GM18502 (cell line): ENCODE data around the gene ELF3.
"Not testable (repeated sequence)": the region's sequence is repeated elsewhere in the genome, so short reads cannot be mapped to it uniquely, and the experiment has no call there.

Experiments used
- ATAC-seq: cut with Tn5 transposase; IDR thresholded peaks from one replicate; pipeline ENCODE4 v1.9.1; 2021; ENCODE audit warnings: mild to moderate bottlenecking; ENCODE audit not compliant: unreplicated experiment, poor library complexity

Gene ELF3

DNA sequence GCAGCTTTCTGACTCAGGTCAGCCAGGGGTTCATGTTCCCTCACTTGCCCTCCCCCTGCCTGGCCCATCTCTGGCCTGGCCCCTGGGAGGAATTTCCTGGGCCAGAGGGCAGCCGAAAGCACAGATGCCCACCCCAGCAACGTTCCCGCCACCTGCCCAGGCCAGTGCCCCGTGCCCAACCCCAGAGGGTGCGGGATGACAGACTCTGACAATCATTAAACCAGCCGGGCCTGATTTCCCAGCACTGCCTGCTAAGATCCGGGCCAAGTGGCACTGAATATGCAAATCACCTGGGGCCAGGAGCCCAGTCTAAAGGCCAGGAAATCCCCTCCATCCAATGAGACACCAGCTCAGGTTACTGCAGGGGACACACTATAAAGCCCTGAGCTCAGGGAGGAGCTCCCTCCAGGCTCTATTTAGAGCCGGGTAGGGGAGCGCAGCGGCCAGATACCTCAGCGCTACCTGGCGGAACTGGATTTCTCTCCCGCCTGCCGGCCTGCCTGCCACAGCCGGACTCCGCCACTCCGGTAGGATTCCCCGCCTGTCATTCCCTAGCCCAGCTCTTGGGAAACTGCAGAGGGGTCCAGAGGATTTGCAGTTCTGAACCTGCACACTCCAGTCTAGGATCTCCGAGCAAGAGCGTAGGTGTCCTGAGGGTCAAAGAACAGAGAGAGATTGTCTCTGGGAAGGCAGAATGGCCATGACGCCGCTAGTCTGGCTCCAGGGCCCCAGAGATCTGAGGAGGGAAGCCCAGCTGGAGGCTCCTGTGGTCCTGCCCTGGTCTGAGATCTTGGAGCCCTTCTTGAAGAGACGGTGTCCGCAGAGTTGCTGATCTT is at the start of gene ELF3:
Gene ELF3, plus strand, starts transcription at position 408 of the 836 bp plus-strand sequence. CDS start 550 bp downstream, outside the sequence.
- peak; percentile 83 for ATAC-seq

DNA sequence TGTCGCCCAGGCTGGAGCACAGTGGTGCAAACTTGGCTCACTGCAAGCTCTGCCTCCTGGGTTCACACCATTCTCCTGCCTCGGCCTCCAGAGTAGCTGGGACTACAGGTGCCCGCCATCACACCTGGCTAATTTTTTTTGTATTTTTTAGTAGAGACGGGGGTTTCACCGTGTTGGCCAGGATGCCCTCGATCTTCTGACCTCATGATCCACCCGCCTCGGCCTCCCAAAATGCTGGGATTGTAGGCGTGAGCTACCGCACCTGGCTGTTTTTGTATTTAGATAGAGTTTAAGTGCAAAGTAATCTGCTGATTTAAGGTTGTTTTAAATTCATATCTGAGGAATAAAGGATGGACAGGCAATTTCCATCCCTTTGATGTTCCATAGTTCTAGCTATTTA is 48.0 kb upstream of the ELF3 start:
- not testable (repeated sequence) for ATAC-seq

DNA sequence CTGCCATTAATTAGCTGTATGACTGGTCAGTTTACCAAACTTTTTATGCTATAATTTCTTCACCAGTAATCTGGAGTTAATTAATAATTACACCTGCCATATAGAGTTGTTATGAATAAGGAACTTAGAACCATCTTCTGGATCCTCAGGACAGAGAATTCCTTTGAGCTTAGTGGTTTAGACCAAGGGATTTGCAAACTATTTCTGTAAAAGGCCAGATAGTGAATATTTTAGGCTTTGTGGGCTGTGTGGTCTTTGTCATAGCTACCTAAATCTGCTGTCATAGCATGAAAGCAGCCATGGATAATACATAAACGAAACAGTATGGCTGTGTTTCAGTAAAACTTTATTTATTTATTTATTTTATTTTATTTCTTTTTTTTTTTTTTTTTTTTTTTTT is 46.1 kb upstream of the ELF3 start:
- ATAC-seq: no peak

DNA sequence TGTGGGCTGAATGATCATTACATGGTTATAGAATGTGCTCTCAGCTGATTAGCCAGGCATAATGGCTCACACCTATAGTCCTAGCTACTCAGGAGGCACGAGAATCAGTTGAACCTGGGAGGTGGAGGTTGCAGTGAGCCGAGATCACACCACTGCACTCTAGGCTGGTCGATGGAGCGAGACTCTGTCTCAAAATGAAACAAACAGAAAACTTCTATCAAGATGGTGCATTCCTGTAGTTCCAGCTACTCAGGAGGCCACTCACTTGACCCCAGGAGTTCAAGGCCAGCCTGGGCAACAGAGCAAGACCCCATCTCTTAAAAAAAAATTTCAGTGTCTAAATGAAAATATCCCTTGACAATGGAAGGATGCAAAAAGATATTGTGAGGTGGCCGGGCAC is 44.2 kb upstream of the ELF3 start:
- no peak for ATAC-seq

DNA sequence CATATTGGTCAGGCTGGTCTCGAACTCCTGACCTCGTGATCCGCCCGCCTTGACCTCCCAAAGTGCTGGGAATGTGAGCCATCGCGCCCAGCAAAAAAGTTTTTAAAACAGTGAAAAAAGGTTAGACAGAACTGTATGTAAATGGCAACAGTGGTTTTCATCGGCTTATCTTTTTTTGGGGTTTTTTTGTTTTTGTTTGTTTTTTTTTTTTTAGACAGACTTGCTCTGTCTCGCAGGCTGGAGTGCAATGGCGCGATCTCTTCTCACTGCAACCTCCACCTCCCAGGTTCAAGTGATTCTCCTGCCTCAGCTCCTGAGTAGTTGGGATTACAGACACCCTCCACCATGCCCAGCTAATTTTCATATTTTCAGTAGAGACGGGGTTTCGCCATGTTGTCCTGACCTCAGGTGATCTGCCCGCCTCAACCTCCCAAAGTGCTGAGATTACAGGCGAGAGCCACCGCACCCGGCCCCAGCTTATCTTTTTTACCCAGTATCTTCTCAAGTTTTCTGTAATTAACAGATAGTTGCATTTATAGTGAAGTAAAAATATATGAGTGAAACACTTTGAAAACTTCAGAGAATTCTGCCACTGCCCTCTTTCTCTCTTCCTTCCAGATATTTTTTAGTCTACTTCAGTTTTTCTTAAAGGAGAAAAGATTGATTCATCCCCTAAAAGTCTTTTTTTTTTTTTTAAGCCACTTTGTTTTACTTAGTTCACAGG is 42.0 kb upstream of the ELF3 start:
- ATAC-seq: no peak

DNA sequence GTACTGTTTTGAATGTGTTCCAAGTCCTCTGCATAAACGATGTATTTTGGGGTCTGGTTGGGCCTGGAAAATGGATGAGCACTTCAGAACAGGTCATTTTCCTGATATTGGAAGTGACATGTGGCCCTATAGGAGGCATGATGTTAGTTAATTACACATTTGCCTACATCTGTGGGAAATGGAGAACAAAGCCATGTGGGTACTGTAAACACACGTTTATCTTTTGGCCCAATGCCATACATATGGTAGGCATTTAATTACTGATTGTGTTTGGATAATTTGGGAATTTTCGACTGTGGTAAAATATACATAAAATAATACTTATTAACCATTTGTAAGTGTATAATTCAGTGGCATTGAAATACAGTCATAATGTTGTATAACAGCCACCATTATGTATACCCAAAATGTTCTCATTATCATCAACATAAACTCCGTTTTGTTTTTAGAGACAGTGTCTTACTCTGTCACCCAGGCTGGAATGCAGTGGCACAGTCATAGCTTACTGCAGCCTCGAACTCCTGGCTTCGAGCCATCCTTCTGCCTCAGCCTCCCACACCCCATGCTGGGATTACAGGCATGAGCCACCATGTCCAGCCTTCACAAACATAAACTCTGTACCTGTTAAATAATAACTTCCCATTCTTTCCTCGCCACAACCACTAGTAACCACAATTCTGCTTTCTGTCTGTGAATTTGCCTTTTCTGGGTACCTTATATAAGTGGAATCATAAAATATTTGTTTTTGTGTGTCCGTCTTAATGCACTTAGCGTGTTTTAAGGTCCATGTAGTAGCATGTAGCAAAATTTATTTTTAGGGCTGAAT is 39.8 kb upstream of the ELF3 start:
- ATAC-seq: no peak

DNA sequence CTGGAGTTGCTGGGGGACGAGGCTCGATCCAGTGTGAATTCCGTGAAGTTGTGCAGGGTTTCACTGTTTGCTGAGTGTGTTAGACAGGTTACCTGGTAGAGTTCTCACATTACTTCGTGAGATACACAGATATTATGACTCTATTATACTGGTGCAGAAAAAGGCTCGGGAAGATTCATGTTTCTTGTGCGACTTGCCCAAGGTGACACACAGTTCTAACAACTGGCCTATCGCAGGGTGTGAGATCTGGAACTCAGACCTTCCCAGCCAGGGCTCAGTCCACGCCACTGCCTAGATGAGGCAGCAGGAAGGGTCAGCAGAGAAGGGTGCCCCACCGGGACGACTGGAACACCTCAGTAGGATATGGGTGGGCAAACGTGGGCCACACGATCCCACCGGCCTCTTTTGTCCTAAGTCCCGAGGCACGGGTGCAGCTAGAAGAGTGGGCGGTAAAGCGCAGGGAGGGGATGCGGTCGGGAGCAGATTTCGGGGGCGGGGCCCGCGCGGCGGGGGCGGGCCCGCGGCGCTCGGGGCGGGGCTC is 28.2 kb upstream of the ELF3 start:
- peak; percentile 81 for ATAC-seq

DNA sequence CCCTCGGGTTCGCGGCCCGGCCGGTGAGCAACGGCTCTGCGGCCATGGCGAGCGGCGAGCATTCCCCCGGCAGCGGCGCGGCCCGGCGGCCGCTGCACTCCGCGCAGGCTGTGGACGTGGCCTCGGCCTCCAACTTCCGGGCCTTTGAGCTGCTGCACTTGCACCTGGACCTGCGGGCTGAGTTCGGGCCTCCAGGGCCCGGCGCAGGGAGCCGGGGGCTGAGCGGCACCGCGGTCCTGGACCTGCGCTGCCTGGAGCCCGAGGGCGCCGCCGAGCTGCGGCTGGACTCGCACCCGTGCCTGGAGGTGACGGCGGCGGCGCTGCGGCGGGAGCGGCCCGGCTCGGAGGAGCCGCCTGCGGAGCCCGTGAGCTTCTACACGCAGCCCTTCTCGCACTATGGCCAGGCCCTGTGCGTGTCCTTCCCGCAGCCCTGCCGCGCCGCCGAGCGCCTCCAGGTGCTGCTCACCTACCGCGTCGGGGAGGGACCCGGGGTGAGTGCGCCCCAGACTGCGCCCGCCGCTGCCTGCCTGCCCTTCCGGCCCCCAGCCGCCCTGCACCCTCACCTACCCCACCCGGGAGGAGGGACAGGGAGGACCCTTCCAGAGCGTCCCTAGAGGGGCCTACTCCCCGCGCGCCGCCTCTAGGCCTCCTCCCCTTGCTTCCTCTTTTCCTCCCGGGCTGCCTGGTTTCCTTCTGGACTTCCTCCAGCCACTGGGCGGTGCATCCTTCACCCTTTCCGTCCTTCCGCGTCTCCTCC is 27.6 kb upstream of the ELF3 start, which contains the start of gene RNPEP:
Gene RNPEP, plus strand, starts transcription at position 26 of the 757 bp plus-strand sequence. Its CDS starts 19 bp downstream, at position 45.
- ATAC-seq: peak; percentile 71

DNA sequence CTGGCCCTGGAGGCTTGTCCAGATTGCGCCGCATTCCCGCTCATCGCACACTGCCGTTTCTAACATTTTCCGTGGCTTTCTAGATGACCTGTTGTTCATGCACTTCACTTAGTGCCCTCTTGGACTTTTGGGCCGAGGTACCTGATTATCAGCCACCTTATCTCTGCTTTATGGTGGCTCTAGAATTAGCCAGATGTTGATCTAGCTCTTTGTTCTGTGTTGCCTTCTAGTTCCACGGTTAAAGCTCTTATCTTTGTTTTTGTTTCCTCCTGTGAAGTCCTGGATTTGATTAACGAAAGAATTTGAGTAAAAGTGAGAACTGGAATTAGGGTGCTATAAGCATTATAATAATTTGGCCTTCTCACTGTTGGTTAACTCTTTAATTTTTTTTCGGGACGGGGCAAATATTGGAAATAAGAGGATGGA is 27.0 kb upstream of the ELF3 start:
- no peak for ATAC-seq

DNA sequence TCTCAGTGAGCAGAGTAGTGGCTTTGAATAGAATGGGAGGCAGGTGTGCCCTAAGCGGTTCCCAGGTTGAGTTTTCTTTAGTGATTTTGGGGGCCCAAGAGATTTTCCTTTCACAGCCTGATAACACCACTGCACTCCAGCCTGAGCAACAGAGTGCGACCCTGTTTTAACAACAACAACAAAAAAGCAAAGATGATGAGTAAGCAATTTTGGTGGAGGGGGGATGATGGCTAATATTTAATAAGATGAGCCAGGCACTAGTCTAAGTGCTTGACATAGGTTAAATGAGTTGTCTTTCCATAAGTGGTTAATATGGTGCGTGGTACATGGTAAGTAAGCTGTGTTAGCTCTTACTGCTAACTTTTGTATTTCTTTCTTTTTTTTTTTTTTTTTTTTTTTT is 25.9 kb upstream of the ELF3 start:
- no peak for ATAC-seq

DNA sequence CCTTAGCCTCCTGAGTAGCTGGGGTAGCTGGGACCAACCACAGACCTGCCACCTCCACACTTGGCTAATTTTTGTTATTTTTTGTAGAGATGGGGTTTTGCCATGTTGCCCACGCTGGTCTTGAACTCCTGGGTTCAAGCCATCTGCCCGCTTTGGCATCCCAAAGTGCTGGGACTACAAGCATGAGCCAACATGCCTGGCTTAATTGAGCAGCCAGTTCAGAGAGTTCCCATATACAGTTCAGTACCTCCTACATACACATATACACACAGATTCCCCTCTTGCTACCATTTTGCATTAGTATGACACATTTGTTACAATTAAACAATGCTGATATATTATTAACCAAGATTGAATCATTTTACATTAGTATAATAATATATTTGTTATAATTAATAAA is 25.0 kb upstream of the ELF3 start:
- ATAC-seq: no peak

DNA sequence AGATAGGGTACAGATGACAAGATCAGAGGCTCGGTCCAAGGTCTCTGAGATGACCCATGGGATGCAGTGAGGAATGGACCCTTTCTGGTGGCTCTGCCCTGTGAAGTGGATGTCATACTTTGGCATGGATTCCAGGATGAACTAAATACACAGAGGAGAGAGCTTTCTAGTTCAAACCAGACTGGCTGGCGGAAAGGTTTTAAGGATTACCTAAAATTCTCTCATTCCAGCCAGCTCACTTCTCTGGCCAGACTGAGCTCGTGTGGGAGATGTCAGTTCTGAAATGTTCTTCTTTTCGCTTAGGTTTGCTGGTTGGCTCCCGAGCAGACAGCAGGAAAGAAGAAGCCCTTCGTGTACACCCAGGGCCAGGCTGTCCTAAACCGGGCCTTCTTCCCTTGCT is 21.8 kb upstream of the ELF3 start:
- ATAC-seq: no peak

DNA sequence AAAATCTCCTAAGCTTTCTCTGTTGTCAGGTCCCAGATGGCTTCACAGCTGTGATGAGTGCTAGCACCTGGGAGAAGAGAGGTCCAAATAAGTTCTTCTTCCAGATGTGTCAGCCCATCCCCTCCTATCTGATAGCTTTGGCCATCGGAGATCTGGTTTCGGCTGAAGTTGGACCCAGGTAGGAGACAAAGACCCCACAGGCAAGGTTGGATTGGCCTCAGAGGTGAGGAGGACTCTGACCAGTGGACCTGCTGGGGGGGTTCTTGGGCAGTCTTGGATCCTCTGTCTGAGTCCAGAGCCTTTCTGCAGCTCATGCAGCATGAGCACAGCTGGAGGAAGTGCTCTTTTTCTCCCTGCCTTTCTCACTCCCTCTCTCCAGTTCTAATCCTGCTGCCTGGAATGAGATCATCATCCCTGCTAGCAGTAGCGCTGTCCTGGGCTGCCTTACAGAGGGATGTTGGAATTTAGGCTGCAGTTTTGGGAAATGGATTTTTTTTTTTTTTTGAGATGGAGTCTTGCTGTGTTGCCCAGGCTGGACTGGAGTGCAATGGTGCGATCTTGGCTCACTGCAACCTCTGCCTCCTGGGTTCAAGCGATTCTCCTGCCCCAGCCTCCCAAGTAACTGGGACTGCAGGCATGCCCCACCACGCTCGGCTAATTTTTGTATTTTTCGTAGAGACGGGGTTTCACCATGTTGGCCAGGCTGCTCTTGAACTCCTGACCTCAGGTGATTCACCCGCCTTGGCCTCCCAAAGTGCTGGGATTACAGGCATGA is 20.8 kb upstream of the ELF3 start:
- no peak for ATAC-seq

DNA sequence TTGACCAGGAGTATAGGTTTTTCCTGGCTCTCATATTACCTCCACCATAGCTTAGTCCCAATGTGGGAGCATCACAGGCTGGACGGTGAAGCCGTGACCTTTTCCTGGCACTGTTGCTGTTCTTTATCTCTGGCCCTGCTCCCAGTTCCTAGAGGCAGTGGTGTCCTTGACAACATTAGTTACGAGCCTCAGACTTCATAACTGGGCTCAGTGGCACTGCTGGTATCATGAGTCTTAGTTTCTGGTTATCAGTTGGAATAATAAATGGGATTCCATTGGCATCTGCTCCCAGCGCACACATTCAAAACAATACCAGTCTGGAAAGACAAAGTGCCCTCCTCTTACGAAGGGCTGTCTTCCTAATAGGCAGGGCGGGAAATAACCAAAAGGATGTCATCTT is 20.0 kb upstream of the ELF3 start:
- no peak for ATAC-seq

DNA sequence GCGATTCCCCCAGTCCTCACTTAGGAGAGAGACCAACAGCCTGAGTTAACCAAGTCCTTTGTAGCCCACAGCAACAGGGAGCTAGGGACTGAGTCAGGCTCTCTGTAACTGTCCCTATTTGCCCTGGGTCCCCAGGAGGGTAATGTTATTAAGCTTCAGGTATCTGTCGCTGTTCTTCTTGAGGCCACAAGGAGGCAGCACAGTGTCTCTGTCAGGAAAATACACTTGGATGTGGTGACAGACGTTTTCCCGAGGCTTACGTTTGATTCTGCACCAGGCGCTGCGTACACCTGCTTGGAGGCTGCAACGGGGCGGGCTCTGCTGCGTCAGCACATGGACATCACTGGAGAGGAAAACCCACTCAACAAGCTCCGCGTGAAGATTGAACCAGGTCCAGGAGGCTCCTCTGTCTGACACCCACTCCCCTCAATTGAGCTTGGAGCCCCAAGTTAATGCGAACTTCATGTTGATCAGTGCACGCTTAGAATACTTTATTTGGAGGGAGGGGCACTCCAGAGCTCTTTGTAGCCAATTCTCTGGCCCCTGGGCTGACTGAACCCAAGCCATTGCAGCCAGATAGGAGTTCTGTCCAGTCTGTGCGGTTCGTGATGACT is 10.7 kb upstream of the ELF3 start:
- no peak for ATAC-seq

DNA sequence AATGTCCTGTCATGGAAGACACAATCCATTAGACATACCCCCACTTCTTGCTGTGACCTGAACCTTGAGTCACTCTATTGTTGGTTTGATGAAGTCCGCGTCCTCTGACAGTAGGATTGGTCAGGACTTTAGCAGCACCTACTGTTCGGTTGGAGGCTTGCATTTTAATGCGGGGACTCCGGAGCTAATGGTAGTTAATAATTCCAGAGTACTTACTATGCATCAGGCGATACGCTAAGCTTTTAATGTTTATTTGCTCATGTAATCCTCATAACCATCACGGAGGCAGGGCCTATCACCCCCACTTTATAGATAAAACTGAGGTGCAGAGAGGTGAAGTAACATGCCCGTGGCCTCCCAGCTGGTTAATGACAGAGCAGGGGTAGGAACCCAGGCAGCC is 7.9 kb upstream of the ELF3 start:
- ATAC-seq: no peak

DNA sequence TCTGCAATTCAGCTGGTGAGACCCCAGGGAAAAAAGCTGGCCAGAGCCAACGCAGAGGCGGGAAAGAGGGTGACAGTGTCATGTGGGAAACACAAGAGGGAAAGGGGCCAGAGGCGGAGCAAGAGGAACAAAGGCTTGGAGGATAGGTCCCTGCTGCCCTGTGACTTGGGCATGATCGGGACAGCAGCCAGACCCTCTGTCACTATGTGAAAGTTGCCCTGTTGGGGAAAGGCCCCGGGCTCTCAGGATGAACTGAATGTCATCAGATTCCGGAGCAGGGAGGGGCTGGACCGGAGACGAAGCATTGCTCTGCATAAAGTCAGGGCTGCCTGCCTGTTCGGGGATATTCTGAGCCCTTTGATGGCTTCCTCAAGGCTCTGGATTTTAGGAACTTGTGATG is 5.7 kb upstream of the ELF3 start:
- no peak for ATAC-seq

DNA sequence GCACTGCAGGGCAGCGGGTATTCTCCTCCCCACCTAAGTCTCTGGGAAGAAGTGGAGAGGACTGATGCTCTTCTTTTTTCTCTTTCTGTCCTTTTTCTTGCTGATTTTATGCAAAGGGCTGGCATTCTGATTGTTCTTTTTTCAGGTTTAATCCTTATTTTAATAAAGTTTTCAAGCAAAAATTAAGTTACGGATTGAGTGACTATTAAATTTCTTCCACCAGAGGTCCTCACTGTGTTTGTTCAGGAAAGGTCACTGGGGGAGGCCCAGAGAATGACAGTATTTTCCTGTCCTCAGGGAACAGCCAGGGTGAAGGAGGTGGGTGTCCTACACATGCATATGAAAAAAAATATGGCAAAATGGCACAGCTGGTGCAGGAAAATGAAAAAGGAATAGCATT is 4.4 kb upstream of the ELF3 start:
- no peak for ATAC-seq

DNA sequence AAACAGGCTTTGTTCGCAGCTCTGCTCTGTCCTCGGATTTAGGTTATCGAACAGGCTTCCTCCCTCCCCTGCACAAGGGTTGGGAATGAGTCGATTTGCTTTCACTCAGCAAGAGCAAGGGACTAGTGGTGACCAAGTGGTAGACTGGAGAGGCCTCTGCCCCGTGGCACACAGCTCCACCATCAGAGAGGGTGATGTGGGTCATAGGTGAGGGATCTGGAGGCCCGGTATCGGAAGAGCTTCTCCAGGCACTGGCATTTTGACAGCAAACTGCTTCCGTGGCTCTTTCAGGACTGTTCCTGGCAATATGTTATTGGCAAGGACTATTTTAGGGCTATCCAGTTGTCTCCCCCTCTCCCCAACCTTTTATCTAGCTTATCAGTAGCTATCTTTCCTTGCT is 3.1 kb upstream of the ELF3 start:
- no peak for ATAC-seq
